ENCODE data around the gene DAB2IP. TPM values are rescaled to one million over a fixed set of nuclear protein-coding genes. Genes with fewer than 3 reads are reported as not detected.

Gene DAB2IP
- total RNA-seq, 2 donors from 2014 or later, result 51.6 to 83.2 TPM

- intact Hi-C loops (cut with DNase I), result no loop called here
- peaks cover 14% of the 10 kb centered on the region for H3K4me1 ChIP-seq (replicated peaks)
Observed at GRCh38 chr9:121721058-121721350, 69.6 kb downstream of the DAB2IP start.

GRCh38 chr9:121721770-121722169, 70.3 kb downstream of the DAB2IP start:
- WGBS, result 61% methylated on average over 7 of the region's 7 CpGs
- Histone ChIP-seq H3K9me3 (no peaks in the 10 kb centered on the region), H3K4me1 (replicated peaks) (peaks cover 14% of the 10 kb centered on the region), H3K4me3 (no peak overlapping the region), H3K36me3 (no peaks in the 10 kb centered on the region), H3K27ac (peak overlapping the region in 1 of 2 donors; percentile 1), H3K27me3 (replicated peaks; ENCODE audit: insufficient read depth) (no peaks in the 10 kb centered on the region)
- DNase-seq (ENCODE audit: low spot score), result no peak
- TF ChIP-seq CTCF (IDR thresholded peaks at IDR 0.05) (no peak), POLR2AphosphoS5 (IDR thresholded peaks at IDR 0.05) (no peak), POLR2A (IDR thresholded peaks at IDR 0.05) (no peak)
- intact Hi-C loops (cut with DNase I), result no loop called here

More at GRCh38 chr9:121721058-121721350, 69.6 kb downstream of the DAB2IP start:
- DNase-seq (ENCODE audit: low spot score), result no peak
- TF ChIP-seq POLR2AphosphoS5 (IDR thresholded peaks at IDR 0.05), result no peak
- no peak for TF ChIP-seq POLR2A (IDR thresholded peaks at IDR 0.05)
- TF ChIP-seq CTCF (IDR thresholded peaks at IDR 0.05), result peak in 1 of 4 experiments; percentile 26
- Histone ChIP-seq H3K36me3 (no peaks in the 10 kb centered on the region), H3K4me3 (no peak overlapping the region), H3K9me3 (no peaks in the 10 kb centered on the region), H3K27ac (peak overlapping the region; percentile 24 to 37), H3K27me3 (replicated peaks; ENCODE audit: insufficient read depth) (no peaks in the 10 kb centered on the region)
- 68% methylated on average over 1 of the region's 1 CpG for WGBS

- Histone ChIP-seq H3K36me3 (no peaks in the 10 kb centered on the region), H3K27me3 (replicated peaks; ENCODE audit: insufficient read depth) (no peaks in the 10 kb centered on the region), H3K4me3 (no peak overlapping the region), H3K27ac (peak overlapping the region; percentile 72 to 75), H3K4me1 (replicated peaks) (peaks cover 9% of the 10 kb centered on the region), H3K9me3 (no peaks in the 10 kb centered on the region)
- peak; percentile 93 for DNase-seq (ENCODE audit: low spot score)
- TF ChIP-seq POLR2A (IDR thresholded peaks at IDR 0.05) (peak; percentile 20), CTCF (IDR thresholded peaks at IDR 0.05) (peak in 1 of 4 experiments; percentile 11), POLR2AphosphoS5 (IDR thresholded peaks at IDR 0.05) (peak; percentile 94)
- 29% methylated on average over 21 of the region's 21 CpGs for WGBS
- intact Hi-C loops (cut with DNase I), result no loop called here
Observed at GRCh38 chr9:121725008-121725775, 73.8 kb downstream of the DAB2IP start.

GRCh38 chr9:121727295-121728020, 76.0 kb downstream of the DAB2IP start:
- Histone ChIP-seq H3K36me3 (no peaks in the 10 kb centered on the region), H3K4me3 (no peak overlapping the region), H3K27ac (peak overlapping the region in 1 of 2 donors; percentile 8), H3K4me1 (replicated peaks) (peaks cover 12% of the 10 kb centered on the region), H3K27me3 (replicated peaks; ENCODE audit: insufficient read depth) (no peaks in the 10 kb centered on the region), H3K9me3 (no peaks in the 10 kb centered on the region)
- WGBS, result 61% methylated on average over 4 of the region's 4 CpGs
- DNase-seq (ENCODE audit: low spot score), result no peak
- TF ChIP-seq CTCF (IDR thresholded peaks at IDR 0.05) (no peak), POLR2A (IDR thresholded peaks at IDR 0.05) (no peak), POLR2AphosphoS5 (IDR thresholded peaks at IDR 0.05) (no peak)
- intact Hi-C loops (cut with DNase I), result no loop called here

Data from prostate gland (tissue), 2 donors.